ENCODE results near the gene S100A7. TPM values are rescaled to one million over a fixed set of nuclear protein-coding genes. Genes with fewer than 3 reads are reported as not detected.
A peak's percentile ranks its signal among the peaks of the same experiment; 100 is the strongest.

S100A7 gene
- total RNA-seq, 4 donors from 2014 or later, result 5.1 to 107 (median 20.2) TPM

DNA sequence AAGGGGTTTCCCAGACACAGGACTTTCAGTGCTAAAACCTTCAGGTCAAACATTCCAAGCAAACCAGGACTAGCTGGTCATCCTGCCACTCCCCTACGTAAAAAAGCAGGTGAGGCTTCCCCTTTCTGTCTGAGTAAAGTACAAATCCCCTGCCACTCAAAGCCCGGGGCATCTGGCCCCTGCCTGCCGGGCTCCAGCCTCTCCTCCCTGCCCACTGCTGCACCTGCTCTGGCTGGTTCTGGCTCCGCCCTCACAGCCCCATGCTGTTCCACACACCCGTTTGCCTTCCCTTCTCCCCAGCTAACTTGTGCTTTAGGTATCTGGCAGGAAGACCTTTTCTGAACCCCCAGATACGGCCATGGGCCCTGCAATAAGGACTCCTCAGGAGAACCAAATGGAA, 23.3 kb upstream of the S100A7 start:
- Histone ChIP-seq H3K27me3 (no peaks in the 10 kb centered on the region), H3K4me1 (peaks cover 3% of the 10 kb centered on the region), H3K9me3 (no peaks in the 10 kb centered on the region), H3K36me3 (no peaks in the 10 kb centered on the region), H3K4me3 (no peak overlapping the region), H3K27ac (no peak overlapping the region)
- 49% methylated on average over 6 of the region's 6 CpGs for WGBS
- peak in 1 of 2 donors; percentile 61 for DNase-seq (ENCODE audit: low spot score in 2 of 2)
- TF ChIP-seq, protein P1, sequence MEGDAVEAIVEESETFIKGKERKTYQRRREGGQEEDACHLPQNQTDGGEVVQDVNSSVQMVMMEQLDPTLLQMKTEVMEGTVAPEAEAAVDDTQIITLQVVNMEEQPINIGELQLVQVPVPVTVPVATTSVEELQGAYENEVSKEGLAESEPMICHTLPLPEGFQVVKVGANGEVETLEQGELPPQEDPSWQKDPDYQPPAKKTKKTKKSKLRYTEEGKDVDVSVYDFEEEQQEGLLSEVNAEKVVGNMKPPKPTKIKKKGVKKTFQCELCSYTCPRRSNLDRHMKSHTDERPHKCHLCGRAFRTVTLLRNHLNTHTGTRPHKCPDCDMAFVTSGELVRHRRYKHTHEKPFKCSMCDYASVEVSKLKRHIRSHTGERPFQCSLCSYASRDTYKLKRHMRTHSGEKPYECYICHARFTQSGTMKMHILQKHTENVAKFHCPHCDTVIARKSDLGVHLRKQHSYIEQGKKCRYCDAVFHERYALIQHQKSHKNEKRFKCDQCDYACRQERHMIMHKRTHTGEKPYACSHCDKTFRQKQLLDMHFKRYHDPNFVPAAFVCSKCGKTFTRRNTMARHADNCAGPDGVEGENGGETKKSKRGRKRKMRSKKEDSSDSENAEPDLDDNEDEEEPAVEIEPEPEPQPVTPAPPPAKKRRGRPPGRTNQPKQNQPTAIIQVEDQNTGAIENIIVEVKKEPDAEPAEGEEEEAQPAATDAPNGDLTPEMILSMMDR (IDR thresholded peaks at IDR 0.05), result no peak
- TF ChIP-seq POLR2AphosphoS5 (IDR thresholded peaks at IDR 0.05) (no peak), EP300 (IDR thresholded peaks at IDR 0.05) (no peak), POLR2A (IDR thresholded peaks at IDR 0.05) (no peak)

GRCh38 chr1:153481124-153481523, 20.7 kb upstream of the S100A7 start:
- H3K4me3 ChIP-seq, result no peak overlapping the region
- 41% methylated on average over 2 of the region's 2 CpGs for WGBS
- no peak overlapping the region for H3K27ac ChIP-seq

DNA sequence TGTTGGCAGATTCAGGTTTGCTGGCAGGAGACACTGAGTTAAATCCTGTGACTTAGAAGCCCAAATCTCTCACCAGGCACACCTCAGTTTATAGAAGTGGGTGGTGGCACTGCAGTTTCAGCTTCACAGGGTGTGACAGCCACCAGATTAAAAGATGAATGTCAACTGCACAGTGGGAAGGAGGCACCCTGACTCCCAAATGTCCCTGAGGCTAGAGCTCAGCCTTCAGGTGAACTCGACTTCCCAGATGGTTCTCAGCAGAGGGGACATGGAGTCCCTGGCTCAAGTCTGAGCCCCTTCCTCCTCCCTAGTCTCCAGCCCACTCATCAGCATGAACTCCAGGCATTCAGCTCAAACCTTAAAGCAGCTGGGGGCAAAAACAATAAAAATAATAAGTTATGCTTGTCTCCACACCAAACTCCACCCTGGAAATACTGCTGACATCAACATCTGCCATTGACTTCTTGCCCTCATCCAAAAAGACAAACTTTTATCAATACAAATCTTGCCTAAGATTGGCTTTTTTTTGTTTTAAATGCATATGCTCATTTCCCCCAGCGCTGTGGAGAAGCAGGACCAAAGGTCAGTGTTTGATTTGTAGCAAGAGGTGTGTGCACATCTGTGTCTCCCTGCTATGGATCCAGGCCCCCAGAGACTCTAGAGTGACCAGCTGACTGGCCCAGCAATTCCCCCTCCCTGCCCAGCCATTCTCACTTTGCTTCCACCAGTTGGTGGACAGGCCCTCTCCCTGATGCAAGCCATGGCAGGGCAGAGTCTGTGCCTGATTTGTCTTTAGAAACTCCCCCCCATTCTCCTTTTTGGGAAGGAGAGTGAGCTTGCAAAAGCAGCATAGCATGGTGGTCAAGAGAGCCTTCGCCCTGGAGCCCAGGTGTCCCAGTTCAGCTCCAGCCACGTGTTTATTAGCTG, 18.5 kb upstream of the S100A7 start:
- Histone ChIP-seq H3K4me3 (no peak overlapping the region), H3K36me3 (no peaks in the 10 kb centered on the region), H3K9me3 (no peaks in the 10 kb centered on the region), H3K27me3 (no peaks in the 10 kb centered on the region), H3K27ac (no peak overlapping the region), H3K4me1 (no peaks in the 10 kb centered on the region)
- 58% methylated on average over 4 of the region's 4 CpGs for WGBS
- TF ChIP-seq POLR2AphosphoS5 (IDR thresholded peaks at IDR 0.05) (no peak), POLR2A (IDR thresholded peaks at IDR 0.05) (no peak), EP300 (IDR thresholded peaks at IDR 0.05) (no peak)
- TF ChIP-seq, protein P1 (IDR thresholded peaks at IDR 0.05), result no peak
- DNase-seq (ENCODE audit: low spot score in 2 of 2), result peak in 1 of 2 donors; percentile 52

More at GRCh38 chr1:153481124-153481523, 20.7 kb upstream of the S100A7 start:
- Histone ChIP-seq H3K9me3 (no peaks in the 10 kb centered on the region), H3K36me3 (no peaks in the 10 kb centered on the region), H3K27me3 (no peaks in the 10 kb centered on the region), H3K4me1 (no peaks in the 10 kb centered on the region)
- DNase-seq (ENCODE audit: low spot score in 2 of 2), result no peak
- TF ChIP-seq EP300 (IDR thresholded peaks at IDR 0.05) (no peak), POLR2AphosphoS5 (IDR thresholded peaks at IDR 0.05) (no peak), POLR2A (IDR thresholded peaks at IDR 0.05) (no peak)
- TF ChIP-seq, protein P1 (IDR thresholded peaks at IDR 0.05), result no peak

GRCh38 chr1:153478047-153478691, 17.7 kb upstream of the S100A7 start:
- no peaks in the 10 kb centered on the region for H3K9me3 ChIP-seq
- no peaks in the 10 kb centered on the region for H3K27me3 ChIP-seq
- 68% methylated on average over 8 of the region's 8 CpGs for whole genome bisulfite sequencing
- no peaks in the 10 kb centered on the region for H3K36me3 ChIP-seq
- H3K4me3 ChIP-seq, result no peak overlapping the region
- H3K27ac ChIP-seq, result no peak overlapping the region
- peak in 1 of 2 donors; percentile 44 for DNase-seq (ENCODE audit: low spot score in 2 of 2)
- no peaks in the 10 kb centered on the region for H3K4me1 ChIP-seq
- TF ChIP-seq, protein P1 (IDR thresholded peaks at IDR 0.05), result no peak
- TF ChIP-seq EP300 (IDR thresholded peaks at IDR 0.05) (no peak), POLR2AphosphoS5 (IDR thresholded peaks at IDR 0.05) (no peak), POLR2A (IDR thresholded peaks at IDR 0.05) (no peak)

All from suprapubic skin (tissue), 4 donors.